GM19455 (cell line): Measurements from ENCODE around the gene UNC5B.

Experiments used
- ATAC-seq: cut with Tn5 transposase; IDR thresholded peaks from one replicate; pipeline ENCODE4 v1.9.1; 2021; ENCODE audit not compliant: unreplicated experiment

The UNC5B gene

DNA sequence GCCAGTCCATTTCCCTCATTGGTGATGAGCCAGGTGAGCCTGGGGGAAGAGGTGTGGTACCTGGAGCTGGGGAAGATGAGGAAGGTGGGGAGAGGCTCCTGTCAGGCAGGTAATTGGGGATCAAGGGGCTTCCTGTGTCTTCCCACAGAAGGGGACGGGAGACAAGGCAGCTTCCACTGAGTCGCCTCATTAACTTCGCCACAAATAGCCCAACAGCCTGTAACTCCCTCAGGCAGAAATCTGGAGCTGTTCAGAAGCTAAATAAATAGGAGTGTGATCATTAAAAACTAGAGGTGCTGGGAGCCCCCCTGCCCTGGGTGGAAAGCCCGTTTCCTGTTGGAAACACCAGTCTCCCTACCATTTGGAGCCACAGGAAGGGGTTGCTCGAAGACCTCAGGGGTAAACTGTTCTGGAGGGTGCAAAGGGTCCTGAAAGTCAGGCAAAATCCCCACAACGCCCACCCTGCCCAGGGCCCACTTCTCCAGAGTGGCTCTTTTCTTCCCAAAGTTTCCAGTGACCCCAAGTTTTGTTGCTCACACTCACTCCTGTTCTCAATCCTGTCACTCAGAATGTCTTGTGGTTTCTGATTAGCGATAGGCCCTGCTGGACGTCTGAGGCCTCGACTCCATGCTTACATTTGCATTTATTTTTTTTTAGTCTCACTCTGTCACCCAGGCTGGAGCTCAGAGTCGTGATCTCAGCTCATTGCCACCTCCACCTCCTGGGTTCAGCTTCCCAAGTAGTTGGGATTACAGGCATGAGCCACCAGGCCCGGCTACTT, 25.7 kb downstream of the UNC5B start:
- no peak for ATAC-seq

DNA sequence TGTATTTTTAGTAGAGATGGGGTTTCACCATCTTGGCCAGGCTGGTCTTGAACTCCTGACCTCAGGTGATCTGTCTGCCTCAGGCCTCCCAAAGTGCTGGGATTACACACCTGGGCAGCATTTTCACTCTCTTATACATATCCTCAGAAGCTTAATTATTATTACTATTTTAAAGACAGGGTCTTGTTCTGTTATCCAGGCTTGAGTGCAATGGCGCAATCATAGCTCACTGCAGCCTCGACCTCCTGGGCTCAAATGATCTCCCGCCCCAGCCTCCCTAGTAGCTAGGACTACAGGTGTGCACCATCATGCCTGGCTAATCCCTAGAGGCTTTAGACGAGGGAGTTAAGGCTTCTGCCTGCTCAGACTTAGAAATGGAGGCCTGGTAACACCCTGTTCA, 26.3 kb downstream of the UNC5B start:
- no peak for ATAC-seq

DNA sequence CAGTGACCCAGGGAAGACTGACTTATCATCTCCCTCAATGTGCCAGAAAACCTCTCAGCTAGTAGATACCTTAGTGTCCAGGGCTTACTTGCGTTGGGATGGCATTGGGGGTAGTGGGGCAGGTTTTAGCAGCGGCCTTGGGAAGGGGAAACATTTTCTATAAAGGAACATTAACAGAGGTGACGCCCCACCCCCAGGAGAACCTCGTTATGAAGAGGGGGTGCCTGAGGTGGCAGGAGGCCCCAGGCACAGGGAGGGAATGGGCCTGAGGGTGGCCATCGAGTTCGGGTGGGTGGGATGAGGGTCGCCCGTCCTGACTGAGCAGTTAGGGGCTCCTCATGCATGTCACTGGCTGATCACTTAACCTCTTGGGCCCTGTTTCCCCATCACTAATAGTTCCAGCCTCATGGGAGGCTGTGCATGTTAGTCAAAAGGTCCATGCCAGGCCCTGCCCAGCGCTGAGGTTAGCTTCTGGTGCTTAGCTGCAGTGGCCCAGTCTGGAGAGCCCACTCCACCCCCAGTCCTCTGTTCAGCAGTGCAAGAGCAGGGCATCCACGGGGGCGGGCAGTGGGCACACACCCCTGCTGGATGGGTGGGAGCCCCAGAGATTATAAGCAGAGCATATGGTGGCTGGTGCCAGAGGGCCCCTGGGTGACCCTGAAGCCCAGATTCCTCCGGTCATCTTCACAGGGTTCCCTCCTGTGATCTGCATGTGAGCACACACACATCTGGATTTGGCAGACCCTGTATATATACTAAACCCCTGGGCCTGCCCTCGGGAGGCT, 27.0 kb downstream of the UNC5B start:
- ATAC-seq, result no peak

DNA sequence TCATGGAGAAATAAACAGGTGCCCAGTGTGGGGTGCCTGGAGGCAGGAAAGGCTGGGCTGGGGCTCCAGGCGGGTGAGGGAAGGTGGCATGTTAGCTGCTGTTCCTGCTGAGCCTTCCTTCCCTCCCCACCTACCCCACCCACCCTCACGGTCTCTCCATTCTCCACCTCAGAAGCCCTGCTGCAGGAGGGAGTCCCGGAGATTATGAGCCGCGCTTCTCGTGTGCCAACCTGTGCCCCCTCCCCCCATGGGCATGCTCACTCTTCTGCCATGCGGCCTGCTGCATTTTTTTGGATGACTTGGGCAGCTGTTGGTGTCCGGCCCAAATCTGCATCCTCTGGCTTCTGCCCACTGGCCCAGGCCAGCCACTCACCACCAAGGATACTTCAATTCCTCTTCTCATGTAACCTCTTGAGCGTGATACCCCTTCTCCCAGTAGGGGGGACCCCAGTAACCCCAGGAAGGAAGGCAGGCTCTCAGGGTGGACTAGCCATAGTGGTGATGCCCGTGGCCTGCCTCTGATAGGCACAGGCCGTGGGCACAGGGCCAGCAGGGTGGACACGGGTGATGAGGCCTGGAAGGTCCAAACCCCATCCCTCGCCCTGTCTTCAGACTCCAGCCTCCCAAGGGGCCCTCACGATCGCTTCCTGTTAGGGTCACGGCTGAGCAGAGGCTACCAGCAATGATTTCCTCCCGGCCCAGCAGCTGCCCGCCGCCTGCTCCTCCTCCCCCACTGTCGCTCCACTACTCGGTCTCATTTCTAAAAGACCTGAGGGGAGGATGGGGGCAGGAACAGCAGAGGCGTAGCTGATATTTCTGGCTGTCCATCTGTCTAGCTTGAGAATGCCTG, 27.8 kb downstream of the UNC5B start:
- no peak for ATAC-seq

DNA sequence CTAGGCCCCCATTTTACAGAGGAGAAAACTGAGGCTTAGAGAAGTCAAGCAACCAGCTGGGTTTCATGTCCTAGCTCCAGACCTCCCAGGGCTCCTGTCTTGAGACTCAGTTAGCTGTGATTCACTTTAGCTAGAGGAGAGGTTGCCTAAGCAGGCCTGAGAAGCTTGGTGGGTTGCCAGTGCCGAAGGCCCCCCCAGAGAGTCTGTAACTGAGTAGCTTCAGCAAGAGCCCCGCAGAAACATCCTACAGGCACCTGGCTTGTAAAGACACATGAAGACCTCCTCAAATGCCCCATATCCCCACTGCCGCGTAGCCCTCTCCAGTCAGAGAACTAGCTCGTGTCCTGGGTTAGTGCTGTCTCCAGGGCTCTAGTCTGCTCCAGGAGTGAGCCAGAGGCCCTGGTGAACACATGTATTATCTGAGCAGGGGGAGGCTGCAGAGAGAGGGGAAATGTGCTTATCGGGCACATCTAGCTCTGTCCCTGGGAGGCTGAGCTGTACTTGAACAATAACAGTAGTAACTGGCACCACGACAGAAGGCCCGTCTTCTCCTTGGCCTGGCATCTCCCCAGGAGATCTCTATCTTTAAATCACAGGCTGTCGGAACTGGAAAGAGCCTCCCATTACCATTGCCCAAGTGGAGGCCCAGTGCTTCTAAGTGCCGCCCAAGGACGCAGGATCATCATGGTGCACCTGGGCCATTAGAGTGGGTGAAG, 28.9 kb downstream of the UNC5B start:
- no peak for ATAC-seq

DNA sequence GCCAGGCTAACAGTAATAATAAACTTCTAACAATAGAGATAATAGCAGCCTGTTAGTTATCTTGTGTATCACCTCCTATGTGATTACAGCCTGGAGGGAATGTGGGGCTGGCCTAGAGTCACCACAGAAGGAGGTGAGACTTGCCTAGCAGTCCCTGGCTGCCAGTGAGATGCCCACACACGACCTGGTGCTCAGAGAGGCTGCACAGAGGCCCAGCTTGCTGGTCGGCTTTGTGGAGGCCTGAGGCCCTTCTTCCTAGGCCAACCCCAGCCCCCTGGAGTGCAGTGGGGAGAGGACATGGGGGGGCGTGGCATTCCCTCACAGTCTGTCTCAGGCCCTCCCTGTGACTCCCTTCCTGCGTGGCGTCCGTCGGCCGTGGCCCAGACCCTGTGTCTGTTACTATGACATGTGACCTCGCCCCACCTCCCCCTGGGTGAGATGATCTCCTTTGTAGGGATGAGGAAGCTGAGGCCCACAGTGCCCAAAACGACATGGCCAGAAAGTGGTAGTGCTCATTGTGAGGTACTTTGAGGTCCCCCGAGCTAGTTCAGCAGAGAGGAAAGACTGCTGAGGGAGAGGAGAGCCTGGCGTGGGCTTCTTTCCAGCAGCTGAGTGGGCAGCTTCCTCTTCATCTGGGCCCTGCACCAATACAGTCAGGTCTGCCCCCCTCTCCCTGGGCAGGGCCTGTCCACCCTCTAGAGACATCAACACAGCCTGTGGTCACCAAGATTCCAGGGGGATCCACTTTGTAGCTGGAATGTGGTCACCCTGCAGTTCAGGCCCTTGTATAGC, 29.7 kb downstream of the UNC5B start:
- ATAC-seq, result no peak

DNA sequence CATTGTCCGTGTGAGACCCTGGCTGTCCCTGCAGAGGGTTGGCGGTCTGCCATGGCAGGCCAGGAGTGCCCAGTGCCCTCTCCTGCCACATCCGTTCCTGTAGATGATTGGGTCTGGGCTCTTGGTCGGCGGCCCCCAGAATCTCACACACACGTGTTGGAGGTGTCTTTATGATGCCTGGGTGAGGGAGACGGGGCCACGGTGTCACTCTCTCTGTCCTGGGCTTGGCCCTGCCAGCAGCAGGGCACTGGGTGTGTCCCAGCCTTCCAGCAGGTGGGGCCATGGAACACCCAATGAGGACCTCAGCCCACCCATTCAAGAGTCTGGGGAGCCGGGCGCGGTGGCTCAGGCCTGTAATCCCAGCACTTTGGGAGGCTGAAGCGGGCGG, 30.2 kb downstream of the UNC5B start:
- ATAC-seq, result no peak

DNA sequence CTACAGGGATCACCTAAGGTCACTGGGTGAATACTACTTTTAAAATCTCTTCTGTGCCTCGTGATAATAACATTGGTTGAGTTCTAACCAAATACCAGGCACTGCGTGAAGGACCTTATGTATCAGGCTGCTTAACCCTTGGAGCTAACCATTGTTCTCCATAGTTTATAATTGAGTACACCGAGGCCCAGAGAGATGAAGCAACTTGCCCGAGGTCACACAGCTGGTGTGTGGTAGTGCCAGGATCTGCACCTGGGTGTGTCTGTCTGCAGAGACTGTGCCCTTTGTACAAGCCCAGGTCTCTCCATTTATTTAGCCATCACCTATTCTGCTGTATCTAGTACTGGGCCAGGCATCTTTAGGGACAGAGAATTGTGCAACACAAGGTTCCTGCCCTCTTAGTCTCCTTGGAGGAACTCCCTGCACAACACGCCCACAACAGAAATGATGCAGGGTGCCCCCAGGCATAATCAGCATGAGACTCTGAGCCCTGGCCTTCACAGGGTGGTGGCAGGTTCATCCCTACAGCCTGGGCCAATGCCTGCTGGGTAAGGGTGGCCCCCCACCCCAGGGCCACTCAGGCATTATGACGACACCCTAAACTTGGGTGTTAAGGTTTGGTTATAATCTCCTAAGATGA, 31.5 kb downstream of the UNC5B start:
- no peak for ATAC-seq

DNA sequence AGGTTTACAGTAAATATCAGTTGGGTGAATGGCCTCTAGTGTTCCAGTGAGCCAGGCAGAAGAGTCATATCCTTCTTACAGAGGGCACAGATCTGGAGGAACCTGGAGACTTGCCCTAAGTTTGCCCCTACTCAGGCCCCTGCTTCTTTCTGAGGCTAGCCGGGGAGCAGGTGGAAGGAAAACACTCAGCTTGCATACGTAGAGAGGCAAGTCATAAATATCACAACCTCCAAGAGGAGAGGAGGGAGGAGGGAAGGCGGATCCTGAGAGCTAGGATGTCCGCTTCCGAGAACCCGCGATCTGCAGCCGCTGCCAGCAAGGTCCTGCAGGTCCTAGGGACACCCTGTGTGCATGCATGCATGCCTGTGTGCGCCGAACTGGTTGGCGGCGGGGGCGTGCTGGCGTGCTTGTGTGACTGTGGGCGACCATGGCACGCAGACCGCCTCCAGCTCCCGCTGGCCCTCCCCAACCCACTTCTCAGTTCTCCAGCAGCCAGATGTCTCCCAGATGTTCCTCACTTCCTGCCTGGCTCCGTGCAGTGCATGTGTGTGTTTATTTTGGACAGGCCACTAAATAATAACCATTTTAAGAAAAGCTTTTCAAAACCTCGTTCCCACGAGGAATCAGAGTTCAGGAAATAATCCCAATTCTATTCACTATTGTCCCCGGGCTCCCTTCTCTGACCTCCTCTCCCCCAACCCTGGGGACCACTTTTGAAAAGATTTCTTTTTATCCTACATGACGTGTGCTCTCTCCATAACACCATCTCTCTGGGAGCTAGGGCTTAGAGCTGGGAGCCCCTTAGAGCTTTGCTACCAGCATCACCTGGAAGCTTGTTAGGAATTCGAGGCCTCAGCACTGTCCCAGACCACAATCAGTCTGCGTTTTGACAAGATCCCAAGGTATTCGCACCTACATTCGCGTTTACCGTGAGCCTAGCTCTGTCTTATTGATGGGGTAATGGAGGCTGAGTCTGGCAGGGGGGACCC, 32.4 kb downstream of the UNC5B start:
- no peak for ATAC-seq

DNA sequence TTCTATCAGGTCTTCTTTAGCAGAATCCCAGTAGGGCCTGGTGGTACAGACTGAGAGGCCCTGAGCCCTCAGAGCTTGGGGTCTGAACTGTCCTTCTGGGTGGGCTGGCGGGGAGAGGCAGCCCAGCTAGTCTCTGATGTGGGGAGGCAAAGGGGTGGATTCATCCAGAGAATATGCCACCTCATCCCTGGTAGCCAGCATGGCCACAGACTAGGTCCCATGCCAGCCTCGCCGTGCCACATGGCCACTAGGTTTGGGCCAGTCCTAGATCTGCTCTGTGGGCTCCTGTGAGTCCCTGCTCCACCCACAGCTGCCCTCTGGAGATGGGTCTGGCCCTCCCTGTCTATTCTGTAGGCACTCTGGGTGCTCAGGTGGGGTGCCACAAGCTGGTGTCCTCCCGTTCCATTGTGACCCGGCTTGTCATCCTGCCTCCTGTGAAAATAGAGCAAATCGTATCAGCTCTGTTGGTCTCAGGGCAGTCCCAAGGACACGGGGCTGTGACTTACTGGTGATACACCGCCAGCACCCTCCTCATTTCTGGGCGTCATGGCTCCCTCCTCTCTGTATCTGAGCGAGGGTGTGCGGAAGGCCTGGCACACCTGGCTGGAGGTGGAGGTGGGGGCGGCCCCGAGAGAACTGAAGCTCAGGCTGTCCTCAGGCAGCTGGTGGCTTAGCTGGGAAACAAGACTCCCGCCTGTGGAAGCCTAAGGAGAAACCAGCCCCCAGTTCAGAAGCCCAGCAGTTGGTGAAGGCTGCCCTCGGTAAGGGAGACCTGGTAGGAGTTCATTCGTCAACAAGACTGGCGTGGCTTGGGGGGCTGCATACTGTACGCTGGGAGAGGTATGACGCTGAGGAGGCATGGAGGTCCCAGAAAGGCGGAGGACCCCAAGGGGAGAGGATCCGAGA, 33.3 kb downstream of the UNC5B start:
- no peak for ATAC-seq

DNA sequence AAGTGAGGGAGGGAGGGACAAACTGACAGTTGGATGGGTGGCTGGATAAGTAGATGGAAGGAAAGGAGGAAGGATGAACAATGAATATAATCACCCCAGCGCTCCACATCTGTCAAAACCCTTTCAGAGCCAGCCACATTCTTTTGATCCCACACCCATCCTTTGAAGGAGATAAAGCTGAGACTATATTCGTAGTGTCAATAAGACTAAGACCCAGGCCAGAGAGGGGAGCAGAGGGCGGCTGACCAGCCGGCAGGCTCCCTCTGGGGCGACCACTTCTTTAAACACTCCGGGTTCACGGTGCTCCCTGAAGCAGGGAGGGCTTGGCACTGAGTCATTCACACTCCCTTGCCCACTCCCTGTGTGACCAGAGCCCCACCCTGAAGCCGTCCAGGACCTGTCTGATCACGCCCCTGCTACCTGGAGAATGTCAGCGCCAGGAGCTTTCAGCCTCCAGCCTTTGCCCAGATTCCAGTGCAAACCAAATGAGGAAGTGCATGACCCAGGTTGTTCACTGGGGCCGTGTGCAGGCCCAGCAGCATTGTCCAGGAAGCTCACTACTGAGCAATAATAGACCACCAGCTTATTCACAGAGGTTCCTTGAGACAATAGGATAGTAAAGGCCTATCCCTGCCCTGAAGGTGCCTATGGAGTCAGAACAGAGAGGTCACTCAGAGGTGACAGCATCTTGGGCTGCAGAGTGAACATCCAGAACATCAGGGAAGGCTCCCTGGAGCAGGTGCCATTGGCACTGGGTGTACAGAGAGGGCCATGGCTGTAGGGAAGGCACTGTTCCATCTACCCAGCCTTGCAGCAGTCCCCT, 34.4 kb downstream of the UNC5B start:
- ATAC-seq, result no peak

DNA sequence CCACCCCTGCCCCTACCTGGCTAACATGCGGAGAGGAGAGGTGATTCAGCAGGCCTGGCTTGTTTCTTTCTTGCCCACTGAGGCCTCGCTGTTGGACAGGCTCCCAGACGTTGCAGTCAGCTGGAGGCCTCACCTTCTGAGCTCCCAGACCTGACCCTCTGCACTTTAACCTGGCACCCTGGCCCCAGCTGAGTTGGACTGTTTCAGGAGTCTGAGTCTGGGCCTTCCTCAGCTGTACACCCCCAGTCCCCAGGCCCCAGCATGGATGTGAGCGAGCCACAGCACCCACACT, 35.0 kb downstream of the UNC5B start:
- no peak for ATAC-seq

DNA sequence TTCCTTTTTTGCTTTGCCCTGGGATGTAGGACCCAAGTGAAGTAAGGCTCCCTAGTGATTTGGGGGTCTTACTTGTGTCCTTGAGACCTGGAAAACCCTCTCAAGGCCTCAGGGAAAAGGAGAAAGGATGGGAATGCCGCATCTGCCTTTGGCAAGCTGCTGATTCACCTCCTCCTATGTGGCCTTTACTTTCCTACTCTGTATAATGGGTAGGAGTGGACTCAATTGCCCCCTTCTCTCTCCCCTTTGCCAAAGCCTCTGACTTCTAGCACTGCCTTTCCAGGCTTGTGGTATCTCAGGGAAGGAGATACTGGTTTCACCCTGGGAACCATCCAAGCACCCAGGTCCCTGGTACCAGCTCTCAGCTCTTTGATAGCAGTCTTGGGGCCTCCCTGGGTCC, 35.4 kb downstream of the UNC5B start:
- ATAC-seq, result no peak

DNA sequence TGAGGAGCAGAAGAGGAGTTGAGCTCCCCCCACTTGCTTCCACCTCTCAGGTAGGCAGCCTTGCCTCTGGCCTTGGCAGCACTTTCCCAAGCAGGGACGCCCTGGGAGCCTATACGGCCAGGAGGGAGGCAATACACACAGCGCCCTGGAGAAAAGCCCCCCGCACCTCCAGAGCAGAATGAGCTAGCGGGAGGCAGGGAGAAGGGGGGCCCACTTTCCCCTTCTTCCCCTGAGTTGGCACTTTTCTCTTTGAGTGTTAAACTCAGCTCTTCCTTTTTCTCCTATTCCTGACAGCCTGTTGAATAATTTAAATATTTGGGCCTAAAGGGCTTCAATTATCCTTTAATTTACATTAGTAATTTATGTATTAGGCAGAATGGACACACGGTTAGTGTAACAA, 35.8 kb downstream of the UNC5B start:
- no peak for ATAC-seq

DNA sequence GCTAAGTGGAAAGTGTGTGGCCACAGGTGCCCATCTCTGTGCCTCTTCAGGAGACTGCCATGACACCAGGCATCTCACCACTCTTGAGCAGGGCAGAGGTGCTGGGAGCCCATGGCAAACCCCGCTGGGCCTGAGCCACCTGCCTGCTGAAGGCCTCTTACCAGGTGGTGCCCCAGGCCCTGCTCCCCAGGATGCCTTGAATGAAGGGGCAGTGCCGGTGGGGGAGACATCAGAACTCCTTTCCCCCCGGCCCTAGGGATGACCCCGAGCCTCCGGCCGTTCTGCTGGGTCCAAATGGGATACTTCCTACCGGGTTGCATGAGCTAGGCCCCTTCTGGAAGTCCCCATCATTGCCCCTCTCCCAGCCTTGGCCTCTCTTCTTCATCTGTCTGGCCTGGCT, 37.6 kb downstream of the UNC5B start:
- no peak for ATAC-seq

DNA sequence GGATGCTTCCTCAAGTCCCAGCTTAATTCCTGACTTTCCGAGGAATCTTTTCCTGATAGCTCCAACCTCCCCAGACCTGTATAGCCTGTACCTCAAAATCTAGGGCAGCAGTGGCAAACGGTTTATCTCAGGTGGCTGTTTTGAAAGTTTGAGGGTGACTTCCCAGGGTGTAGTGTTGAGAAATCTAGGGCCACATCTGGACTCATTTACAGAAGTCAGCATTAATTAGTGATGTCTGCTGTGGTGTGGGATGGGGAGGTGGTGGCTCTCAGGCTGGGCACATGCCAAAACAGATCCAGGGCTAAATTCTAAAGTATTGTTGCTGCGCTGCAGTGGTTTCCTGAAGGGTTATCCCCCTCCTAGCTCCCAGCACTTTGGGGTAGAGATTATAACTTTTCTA, 38.0 kb downstream of the UNC5B start:
- no peak for ATAC-seq

DNA sequence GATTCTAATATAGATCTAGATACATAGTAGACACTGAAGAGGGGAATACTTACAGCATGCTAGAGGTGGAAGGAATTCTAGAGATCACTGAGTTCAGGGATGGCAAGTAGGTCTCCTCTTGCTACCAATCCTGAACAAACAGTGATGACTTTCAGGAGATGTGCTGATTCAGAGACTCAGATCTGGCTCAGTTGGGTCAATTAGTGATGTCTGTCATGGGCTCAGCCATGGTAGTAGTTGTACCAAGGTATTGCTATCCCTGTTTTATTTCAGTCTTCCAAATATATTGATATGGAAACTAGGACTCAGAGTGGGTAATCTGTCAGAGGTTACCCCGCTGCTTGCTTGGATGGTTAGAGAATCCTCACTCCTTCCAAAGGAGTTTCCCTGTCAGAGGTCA, 38.5 kb downstream of the UNC5B start:
- ATAC-seq, result no peak
